ENCODE measurements around the gene RNF166.

Gene RNF166

DNA sequence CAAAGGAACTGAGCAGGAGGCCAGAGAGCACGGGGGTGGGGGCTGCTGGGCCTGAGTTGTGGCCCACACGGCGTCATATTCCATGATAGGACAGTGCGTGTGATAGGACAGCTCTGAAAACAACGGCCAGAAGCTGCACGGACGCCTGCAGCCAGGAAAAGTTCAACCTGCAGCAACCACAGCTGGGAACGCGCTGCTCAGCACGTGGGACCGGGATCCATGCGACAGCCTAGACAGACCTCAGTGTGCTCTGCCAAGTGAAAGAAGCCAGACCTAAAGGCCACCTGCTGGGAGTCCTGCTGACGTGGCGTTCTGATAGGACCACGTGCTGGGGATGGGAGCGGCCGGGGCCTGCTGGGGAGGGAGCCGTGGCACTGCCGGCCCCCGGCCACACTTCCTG, 21.7 kb upstream of the RNF166 start:
- DNase-seq (ENCODE audit: insufficient read length, low spot score) (no peak), FAIRE-seq (no peak)
- TF ChIP-seq CTCF (IDR thresholded peaks at IDR 0.05; ENCODE audit: insufficient read depth, missing control alignments) = no peak

- TF ChIP-seq CTCF (IDR thresholded peaks at IDR 0.05; ENCODE audit: insufficient read depth, missing control alignments) = no peak
- DNase-seq (ENCODE audit: insufficient read length, low spot score) = no peak
- FAIRE-seq = no peak
Measured at GRCh38 chr16:88726981-88727380, 20.8 kb upstream of the RNF166 start.

- no peak for TF ChIP-seq CTCF (IDR thresholded peaks at IDR 0.05; ENCODE audit: insufficient read depth, missing control alignments)
- DNase-seq (ENCODE audit: insufficient read length, low spot score) = no peak
- FAIRE-seq = no peak
Measured at GRCh38 chr16:88726408-88726749, 20.2 kb upstream of the RNF166 start.

- no peak for FAIRE-seq
- no peak for DNase-seq (ENCODE audit: insufficient read length, low spot score)
- no peak for TF ChIP-seq CTCF (IDR thresholded peaks at IDR 0.05; ENCODE audit: insufficient read depth, missing control alignments)
Measured at GRCh38 chr16:88725609-88726407, 19.6 kb upstream of the RNF166 start.

- no peak for TF ChIP-seq CTCF (IDR thresholded peaks at IDR 0.05; ENCODE audit: insufficient read depth, missing control alignments)
- DNase-seq (ENCODE audit: insufficient read length, low spot score) (no peak), FAIRE-seq (no peak)
Measured at GRCh38 chr16:88724855-88725555, 18.8 kb upstream of the RNF166 start.

- no peak for DNase-seq (ENCODE audit: insufficient read length, low spot score)
- no peak for TF ChIP-seq CTCF (IDR thresholded peaks at IDR 0.05; ENCODE audit: insufficient read depth, missing control alignments)
- FAIRE-seq = no peak
Measured at GRCh38 chr16:88723911-88724310, 17.7 kb upstream of the RNF166 start.

DNA sequence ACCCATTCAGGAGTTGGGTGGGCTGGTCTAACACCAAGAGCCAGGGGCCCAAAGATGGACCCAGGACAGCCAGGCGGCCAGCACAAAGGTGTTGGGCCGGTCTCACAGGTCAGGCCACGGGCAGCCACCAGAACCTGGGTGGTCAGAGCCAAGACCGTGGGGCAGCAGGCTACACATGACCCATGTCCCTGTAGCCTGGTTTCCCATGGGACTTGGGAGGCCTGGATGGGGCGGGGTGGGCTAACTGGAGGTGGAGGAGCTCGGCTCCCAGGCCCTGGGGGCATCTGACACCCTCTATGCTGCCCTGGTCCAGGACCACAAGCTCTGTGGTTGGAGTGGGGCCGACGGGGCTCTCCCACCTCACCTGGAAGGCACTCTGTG, 17.3 kb upstream of the RNF166 start:
- no peak for DNase-seq (ENCODE audit: insufficient read length, low spot score)

More for the DNA sequence above, 17.3 kb upstream of the RNF166 start:
- no peak for TF ChIP-seq CTCF (IDR thresholded peaks at IDR 0.05; ENCODE audit: insufficient read depth, missing control alignments)
- FAIRE-seq = no peak
